Mesothelial cell of epicardium (in vitro differentiated cells): ENCODE data around the gene ZNF354C. TPM values are rescaled to one million over a fixed set of nuclear protein-coding genes. Genes with fewer than 3 reads are reported as not detected.

Experiments
- DNase-seq, 2 experiments: peaks; one replicate each; pipeline ENCODE4 v3.0.0; 2021; ENCODE audit warnings: low spot score in 2 of 2; ENCODE audit not compliant: unreplicated experiment in 2 of 2
- H3K27ac Mint-ChIP-seq: 2 replicates; pipeline ENCODE4 v1.8.0; 2021; ENCODE audit warnings: mixed read lengths
- H3K27me3 Mint-ChIP-seq: 2 replicates; pipeline ENCODE4 v1.8.0; 2021; ENCODE audit warnings: low read depth, mixed read lengths
- H3K36me3 Mint-ChIP-seq: 2 replicates; pipeline ENCODE4 v1.8.0; 2021; ENCODE audit warnings: mixed read lengths
- H3K4me1 Mint-ChIP-seq: 2 replicates; pipeline ENCODE4 v1.8.0; 2021; ENCODE audit warnings: mixed read lengths
- H3K4me3 Mint-ChIP-seq: 2 replicates; pipeline ENCODE4 v1.8.0; 2021; ENCODE audit warnings: mild to moderate bottlenecking, moderate library complexity, mixed read lengths
- H3K9me3 Mint-ChIP-seq: 2 replicates; pipeline ENCODE4 v1.8.0; 2021; ENCODE audit warnings: mixed read lengths
- total RNA-seq: library from RNA; stranded (reverse); gene quantifications from 3 replicates; pipeline ENCODE4 v1.2.1, GENCODE V29; 2021
- TF ChIP-seq, protein P1 (sequence below): fragments of 200-600 bp; sonication (generic); IDR thresholded peaks from one replicate; pipeline ENCODE4 v1.5.0; 2021; ENCODE audit warnings: antibody characterized with exemption; ENCODE audit not compliant: unreplicated experiment

The ZNF354C gene
- 9.1 to 9.6 TPM (median 9.2 TPM) in 3 replicates for total RNA-seq

GRCh38 chr5:179060116-179061008 lies at the start of gene ZNF354C:
TSS of gene ZNF354C (plus strand) at chr5:179060373. CDS start at chr5:179062069, 1,696 bp downstream.
- no peaks in the 10 kb centered on the region for H3K27me3 Mint-ChIP-seq
- TF ChIP-seq, protein P1, sequence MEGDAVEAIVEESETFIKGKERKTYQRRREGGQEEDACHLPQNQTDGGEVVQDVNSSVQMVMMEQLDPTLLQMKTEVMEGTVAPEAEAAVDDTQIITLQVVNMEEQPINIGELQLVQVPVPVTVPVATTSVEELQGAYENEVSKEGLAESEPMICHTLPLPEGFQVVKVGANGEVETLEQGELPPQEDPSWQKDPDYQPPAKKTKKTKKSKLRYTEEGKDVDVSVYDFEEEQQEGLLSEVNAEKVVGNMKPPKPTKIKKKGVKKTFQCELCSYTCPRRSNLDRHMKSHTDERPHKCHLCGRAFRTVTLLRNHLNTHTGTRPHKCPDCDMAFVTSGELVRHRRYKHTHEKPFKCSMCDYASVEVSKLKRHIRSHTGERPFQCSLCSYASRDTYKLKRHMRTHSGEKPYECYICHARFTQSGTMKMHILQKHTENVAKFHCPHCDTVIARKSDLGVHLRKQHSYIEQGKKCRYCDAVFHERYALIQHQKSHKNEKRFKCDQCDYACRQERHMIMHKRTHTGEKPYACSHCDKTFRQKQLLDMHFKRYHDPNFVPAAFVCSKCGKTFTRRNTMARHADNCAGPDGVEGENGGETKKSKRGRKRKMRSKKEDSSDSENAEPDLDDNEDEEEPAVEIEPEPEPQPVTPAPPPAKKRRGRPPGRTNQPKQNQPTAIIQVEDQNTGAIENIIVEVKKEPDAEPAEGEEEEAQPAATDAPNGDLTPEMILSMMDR: no peak
- peak within 1 kb of the TSS; percentile 39 for H3K27ac Mint-ChIP-seq
- peak within 1 kb of the TSS; percentile 80 for H3K4me3 Mint-ChIP-seq
- H3K4me1 Mint-ChIP-seq: peaks cover 3% of the 10 kb centered on the region
- peaks cover 41% of the 10 kb centered on the region for H3K36me3 Mint-ChIP-seq
- DNase-seq: peak; percentile 46 to 76
- H3K9me3 Mint-ChIP-seq: peaks cover 53% of the 10 kb centered on the region

- Mint-ChIP-seq H3K27ac (peak within 1 kb of the TSS; percentile 96), H3K9me3 (peaks cover 46% of the 10 kb centered on the region), H3K4me1 (peaks cover 6% of the 10 kb centered on the region), H3K36me3 (peaks cover 34% of the 10 kb centered on the region), H3K27me3 (no peaks in the 10 kb centered on the region), H3K4me3 (peak within 1 kb of the TSS; percentile 88)
- TF ChIP-seq, protein P1: no peak
- DNase-seq: peak; percentile 82 to 91
These were observed 36.5 kb upstream of the ZNF354C start, which contains the start of gene ZNF879 for GRCh38 chr5:179023528-179024189. TSS of gene ZNF879 (plus strand) at chr5:179023804. CDS start at chr5:179025005, 1,201 bp downstream.

- Mint-ChIP-seq H3K27me3 (no peaks in the 10 kb centered on the region), H3K27ac (no peak overlapping the region), H3K4me1 (no peaks in the 10 kb centered on the region), H3K4me3 (no peak overlapping the region), H3K36me3 (peaks cover 81% of the 10 kb centered on the region), H3K9me3 (peaks cover 86% of the 10 kb centered on the region)
- DNase-seq: no peak
- TF ChIP-seq, protein P1: no peak
These were observed 27.1 kb upstream of the ZNF354C start for GRCh38 chr5:179033004-179033580.

GRCh38 chr5:179044765-179045164 lies 15.4 kb upstream of the ZNF354C start:
- no peaks in the 10 kb centered on the region for H3K4me1 Mint-ChIP-seq
- no peak overlapping the region for H3K4me3 Mint-ChIP-seq
- H3K27ac Mint-ChIP-seq: no peak overlapping the region
- peaks cover 76% of the 10 kb centered on the region for H3K9me3 Mint-ChIP-seq
- H3K36me3 Mint-ChIP-seq: no peaks in the 10 kb centered on the region
- H3K27me3 Mint-ChIP-seq: no peaks in the 10 kb centered on the region
- no peak for DNase-seq
- TF ChIP-seq, protein P1: no peak

GRCh38 chr5:179051784-179052183 lies 8.4 kb upstream of the ZNF354C start:
- H3K4me3 Mint-ChIP-seq: no peak overlapping the region
- H3K9me3 Mint-ChIP-seq: peaks cover 62% of the 10 kb centered on the region
- no peaks in the 10 kb centered on the region for H3K27me3 Mint-ChIP-seq
- no peaks in the 10 kb centered on the region for H3K36me3 Mint-ChIP-seq
- TF ChIP-seq, protein P1: no peak
- H3K4me1 Mint-ChIP-seq: no peaks in the 10 kb centered on the region
- no peak for DNase-seq
- no peak overlapping the region for H3K27ac Mint-ChIP-seq
